ENCODE results near the gene RIPOR3. TPM values are rescaled to one million over a fixed set of nuclear protein-coding genes. Genes with fewer than 3 reads are reported as not detected.
"Not testable (repeated sequence)": the region's sequence is repeated elsewhere in the genome, so short reads cannot be mapped to it uniquely, and the experiment has no call there.

Gene RIPOR3
- total RNA-seq, 1 donor from 2014 or later, result 3.4 TPM

GRCh38 chr20:50600281-50600895, 91.0 kb downstream of the RIPOR3 start:
- intact Hi-C loops (cut with DNase I), result no loop called here

GRCh38 chr20:50598768-50599167, 92.6 kb downstream of the RIPOR3 start:
- intact Hi-C loops (cut with DNase I); DNase-seq (ENCODE audit: low spot score): not testable (repeated sequence)

More at GRCh38 chr20:50600281-50600895, 91.0 kb downstream of the RIPOR3 start:
- no peak for DNase-seq (ENCODE audit: low spot score)

- DNase-seq (ENCODE audit: low spot score), result no peak
- intact Hi-C loops (cut with DNase I), result no loop called here
These were observed 93.3 kb downstream of the RIPOR3 start for GRCh38 chr20:50598074-50598473.

- DNase-seq (ENCODE audit: low spot score), result no peak
- intact Hi-C loops (cut with DNase I), result no loop called here
These were observed 93.9 kb downstream of the RIPOR3 start for GRCh38 chr20:50597406-50597969.

- intact Hi-C loops (cut with DNase I), result no loop called here
- no peak for DNase-seq (ENCODE audit: low spot score)
These were observed 94.7 kb downstream of the RIPOR3 start for GRCh38 chr20:50596694-50597021.

- no peak for DNase-seq (ENCODE audit: low spot score)
- intact Hi-C loops (cut with DNase I), result no loop called here
These were observed 95.2 kb downstream of the RIPOR3 start for GRCh38 chr20:50595988-50596693.

- no peak for DNase-seq (ENCODE audit: low spot score)
- intact Hi-C loops (cut with DNase I), result no loop called here
These were observed 95.9 kb downstream of the RIPOR3 start for GRCh38 chr20:50595433-50595895.

- DNase-seq (ENCODE audit: low spot score), result no peak
- intact Hi-C loops (cut with DNase I), result no loop called here
These were observed 96.5 kb downstream of the RIPOR3 start for GRCh38 chr20:50594591-50595432.

GRCh38 chr20:50594231-50594590, 97.1 kb downstream of the RIPOR3 start:
- no peak for DNase-seq (ENCODE audit: low spot score)

GRCh38 chr20:50593005-50593335, 98.4 kb downstream of the RIPOR3 start:
- DNase-seq (ENCODE audit: low spot score), result no peak
- intact Hi-C loops (cut with DNase I), result no loop called here

More at GRCh38 chr20:50594231-50594590, 97.1 kb downstream of the RIPOR3 start:
- intact Hi-C loops (cut with DNase I), result no loop called here

- intact Hi-C loops (cut with DNase I), result no loop called here
- no peak for DNase-seq (ENCODE audit: low spot score)
These were observed 98.9 kb downstream of the RIPOR3 start for GRCh38 chr20:50592282-50593004.

GRCh38 chr20:50591233-50591852, 100.0 kb downstream of the RIPOR3 start:
- intact Hi-C loops (cut with DNase I), result no loop called here
- DNase-seq (ENCODE audit: low spot score), result no peak

GRCh38 chr20:50590348-50590664, 101.0 kb downstream of the RIPOR3 start:
- DNase-seq (ENCODE audit: low spot score), result no peak
- intact Hi-C loops (cut with DNase I), result no loop called here

GRCh38 chr20:50589548-50590347, 101.6 kb downstream of the RIPOR3 start:
- no peak for DNase-seq (ENCODE audit: low spot score)
- intact Hi-C loops (cut with DNase I), result no loop called here

- intact Hi-C loops (cut with DNase I), result no loop called here
- DNase-seq (ENCODE audit: low spot score), result no peak
These were observed 103.2 kb downstream of the RIPOR3 start for GRCh38 chr20:50588034-50588736.

GRCh38 chr20:50587291-50587961, 103.9 kb downstream of the RIPOR3 start:
- no peak for DNase-seq (ENCODE audit: low spot score)
- intact Hi-C loops (cut with DNase I), result no loop called here

- intact Hi-C loops (cut with DNase I), result no loop called here
- no peak for DNase-seq (ENCODE audit: low spot score)
These were observed 104.7 kb downstream of the RIPOR3 start for GRCh38 chr20:50586531-50587232.

Data from cardiac septum (tissue), 1 donor.